SU-DHL-6 (cell line): ENCODE results near the gene S100G.

ENCODE experiments used
- H2AFZ ChIP-seq: fragments of 200-600 bp; sonication (generic); 2 replicates; pipeline ENCODE4 v1.6.1; 2014; ENCODE audit warnings: low read depth, mild to moderate bottlenecking, moderate library complexity, mixed read lengths, antibody characterized with exemption, low read length; ENCODE audit not compliant: severe bottlenecking
- H3F3A ChIP-seq: fragments of 200-600 bp; shearing (Covaris generic); 2 replicates; pipeline ENCODE4 v1.6.0; 2016; ENCODE audit warnings: antibody characterized with exemption, mild to moderate bottlenecking; ENCODE audit not compliant: insufficient read depth
- H3K27ac ChIP-seq: fragments of 200-600 bp; sonication (generic); 2 replicates; pipeline ENCODE4 v1.5.1; 2016; ENCODE audit warnings: low read depth, mild to moderate bottlenecking, low read length, moderate library complexity, mixed read lengths
- H3K27me3 ChIP-seq: fragments of 200-600 bp; sonication (generic), shearing (Covaris generic); 2 replicates; pipeline ENCODE4 v1.6.0; 2014; ENCODE audit warnings: mild to moderate bottlenecking, low read length
- H3K36me3 ChIP-seq: fragments of 200-600 bp; sonication (generic); 2 replicates; pipeline ENCODE4 v1.6.1; 2014; ENCODE audit warnings: mild to moderate bottlenecking, low read length, mixed read lengths
- H3K4me2 ChIP-seq: fragments of 300-600, 200-600 bp; shearing (Covaris generic), sonication (generic); 2 replicates; pipeline ENCODE4 v1.6.0; 2014; ENCODE audit warnings: low read length, low read depth, mild to moderate bottlenecking; ENCODE audit not compliant: poor library complexity, severe bottlenecking
- H3K4me3 ChIP-seq: fragments of 200-600 bp; sonication (generic); 2 replicates; pipeline ENCODE4 v1.5.1; 2014; ENCODE audit warnings: antibody characterized with exemption, low read length, mild to moderate bottlenecking, mixed read lengths; ENCODE audit not compliant: insufficient read depth, poor library complexity, severe bottlenecking
- H3K79me2 ChIP-seq: fragments of 200-600 bp; sonication (generic); 2 replicates; pipeline ENCODE4 v1.6.1; 2014; ENCODE audit warnings: mild to moderate bottlenecking, low read length, moderate library complexity; ENCODE audit not compliant: insufficient read depth
- H3K9ac ChIP-seq: fragments of 200-600 bp; sonication (generic); 2 replicates; pipeline ENCODE4 v1.7.0; 2014; ENCODE audit warnings: mild to moderate bottlenecking, low read length
- H3K9me2 ChIP-seq: fragments of 200-600 bp; sonication (generic); replicated peaks from 2 replicates; pipeline ENCODE4 v1.6.1; 2014; ENCODE audit warnings: low read length; ENCODE audit not compliant: insufficient read depth
- H3K9me3 ChIP-seq: fragments of 200-600 bp; sonication (generic); 2 replicates; pipeline ENCODE4 v1.6.1; 2014; ENCODE audit warnings: low read length, mixed read lengths; ENCODE audit not compliant: insufficient read depth
- H4K20me1 ChIP-seq: fragments of 200-600 bp; sonication (generic); 2 replicates; pipeline ENCODE4 v1.6.1; 2014; ENCODE audit warnings: low read depth, mild to moderate bottlenecking, antibody characterized with exemption, low read length, moderate library complexity, mixed read lengths
- CTCF ChIP-seq: fragments of 200-600 bp; sonication (generic); IDR thresholded peaks from one replicate; pipeline ENCODE4 v1.5.1; 2017; ENCODE audit warnings: antibody characterized with exemption, mild to moderate bottlenecking, low read length, moderate library complexity; ENCODE audit not compliant: insufficient read depth, poor library complexity, severe bottlenecking
- EZH2phosphoT487 ChIP-seq: fragments of 200-600 bp; sonication (generic), shearing (Covaris generic); conservative IDR thresholded peaks from 2 replicates; pipeline ENCODE4 v1.6.1; 2018; ENCODE audit warnings: mild to moderate bottlenecking, antibody characterized with exemption, low read length, moderate library complexity, mixed read lengths

S100G gene

GRCh38 chrX:16661495-16661894 is 11.5 kb downstream of the S100G start:
- no peak for TF ChIP-seq EZH2phosphoT487
- TF ChIP-seq CTCF: no peak
- no peak overlapping the region for H2AFZ ChIP-seq

GRCh38 chrX:16662402-16662801 is 12.4 kb downstream of the S100G start:
- TF ChIP-seq EZH2phosphoT487 (no peak), CTCF (no peak)
- H3K27me3 ChIP-seq: no peaks in the 10 kb centered on the region
- no peaks in the 10 kb centered on the region for H3K9me2 ChIP-seq
- no peak overlapping the region for H3K27ac ChIP-seq
- no peak overlapping the region for H3K9ac ChIP-seq
- H2AFZ ChIP-seq: no peak overlapping the region
- H4K20me1 ChIP-seq: no peaks in the 10 kb centered on the region
- no peaks in the 10 kb centered on the region for H3K79me2 ChIP-seq
- no peaks in the 10 kb centered on the region for H3K36me3 ChIP-seq
- H3K4me2 ChIP-seq: no peak overlapping the region
- H3K9me3 ChIP-seq: no peaks in the 10 kb centered on the region
- H3F3A ChIP-seq: no peaks in the 10 kb centered on the region
- no peak overlapping the region for H3K4me3 ChIP-seq

More at GRCh38 chrX:16661495-16661894, 11.5 kb downstream of the S100G start:
- Histone ChIP-seq H3K4me3 (no peak overlapping the region), H3K9ac (no peak overlapping the region), H3K9me3 (no peaks in the 10 kb centered on the region), H3K9me2 (no peaks in the 10 kb centered on the region), H4K20me1 (no peaks in the 10 kb centered on the region), H3K36me3 (no peaks in the 10 kb centered on the region), H3K79me2 (no peaks in the 10 kb centered on the region), H3K4me2 (no peak overlapping the region), H3K27me3 (no peaks in the 10 kb centered on the region), H3K27ac (no peak overlapping the region), H3F3A (no peaks in the 10 kb centered on the region)

GRCh38 chrX:16664074-16664473 is 14.1 kb downstream of the S100G start:
- TF ChIP-seq EZH2phosphoT487: no peak
- no peak for TF ChIP-seq CTCF
- no peaks in the 10 kb centered on the region for H3K27me3 ChIP-seq
- no peaks in the 10 kb centered on the region for H4K20me1 ChIP-seq
- no peaks in the 10 kb centered on the region for H3K79me2 ChIP-seq
- H3K9me3 ChIP-seq: no peaks in the 10 kb centered on the region
- no peak overlapping the region for H3K4me2 ChIP-seq
- H2AFZ ChIP-seq: no peak overlapping the region
- H3K9ac ChIP-seq: no peak overlapping the region
- no peaks in the 10 kb centered on the region for H3K36me3 ChIP-seq
- no peaks in the 10 kb centered on the region for H3K9me2 ChIP-seq
- H3K4me3 ChIP-seq: no peak overlapping the region
- no peak overlapping the region for H3K27ac ChIP-seq
- no peaks in the 10 kb centered on the region for H3F3A ChIP-seq

- TF ChIP-seq CTCF (no peak), EZH2phosphoT487 (no peak)
- H3K27ac ChIP-seq: no peak overlapping the region
- no peaks in the 10 kb centered on the region for H3K79me2 ChIP-seq
- no peak overlapping the region for H3K4me2 ChIP-seq
- no peaks in the 10 kb centered on the region for H3K9me3 ChIP-seq
- H2AFZ ChIP-seq: no peak overlapping the region
- no peaks in the 10 kb centered on the region for H3K9me2 ChIP-seq
- no peaks in the 10 kb centered on the region for H4K20me1 ChIP-seq
- H3K9ac ChIP-seq: no peak overlapping the region
- H3K36me3 ChIP-seq: no peaks in the 10 kb centered on the region
- no peaks in the 10 kb centered on the region for H3K27me3 ChIP-seq
- no peak overlapping the region for H3K4me3 ChIP-seq
- no peaks in the 10 kb centered on the region for H3F3A ChIP-seq
Observed at GRCh38 chrX:16664626-16665025, 14.7 kb downstream of the S100G start.
